NCI-H748 (cell line): ENCODE data around the gene LDLRAD3.
"Not testable (repeated sequence)": the region's sequence is repeated elsewhere in the genome, so short reads cannot be mapped to it uniquely, and the experiment has no call there.

Source experiments
- DNase-seq: peaks from one replicate; lab custom pipeline; 2025; ENCODE audit not compliant: unreplicated experiment; lab: John Stamatoyannopoulos, UW

The LDLRAD3 gene, protein sequence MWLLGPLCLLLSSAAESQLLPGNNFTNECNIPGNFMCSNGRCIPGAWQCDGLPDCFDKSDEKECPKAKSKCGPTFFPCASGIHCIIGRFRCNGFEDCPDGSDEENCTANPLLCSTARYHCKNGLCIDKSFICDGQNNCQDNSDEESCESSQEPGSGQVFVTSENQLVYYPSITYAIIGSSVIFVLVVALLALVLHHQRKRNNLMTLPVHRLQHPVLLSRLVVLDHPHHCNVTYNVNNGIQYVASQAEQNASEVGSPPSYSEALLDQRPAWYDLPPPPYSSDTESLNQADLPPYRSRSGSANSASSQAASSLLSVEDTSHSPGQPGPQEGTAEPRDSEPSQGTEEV

DNA sequence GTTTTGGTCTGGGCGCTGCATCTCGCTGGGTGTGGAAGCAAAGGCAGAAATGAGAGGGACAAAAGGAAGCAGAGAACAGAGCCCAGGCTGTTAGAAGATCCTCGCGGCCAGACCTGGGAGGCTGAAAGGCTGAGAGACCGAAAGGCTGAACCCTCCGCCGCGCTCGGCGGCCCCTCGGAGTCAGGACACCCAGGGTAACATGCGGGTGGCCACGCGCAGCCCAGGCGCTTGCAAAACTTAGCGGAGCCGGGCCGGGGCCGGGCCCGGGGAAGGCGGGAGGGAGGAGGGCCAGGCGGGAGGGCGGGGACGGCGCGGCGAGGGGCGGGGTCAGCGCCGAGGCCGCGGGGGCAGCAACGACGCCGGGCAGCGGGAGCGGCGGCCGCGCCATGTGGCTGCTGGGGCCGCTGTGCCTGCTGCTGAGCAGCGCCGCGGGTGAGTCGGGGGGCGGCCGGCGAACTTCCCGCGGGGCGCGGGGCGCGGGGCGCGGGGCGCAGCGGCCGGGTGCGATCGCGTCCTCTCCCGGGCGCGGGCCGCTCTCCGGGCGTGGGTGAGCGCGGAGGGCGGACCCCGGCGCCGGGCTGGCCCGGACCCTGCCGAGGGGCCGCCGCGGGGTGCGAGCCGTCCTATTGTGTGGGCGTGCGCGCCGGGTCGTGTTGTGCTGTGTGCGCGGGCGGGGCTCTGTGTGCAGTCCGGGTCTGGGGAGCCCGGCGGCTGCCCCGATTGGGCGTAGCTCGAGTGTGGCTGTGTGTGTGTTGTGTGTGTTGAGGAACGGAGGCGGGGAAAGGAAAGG is at the start of gene LDLRAD3:
Gene LDLRAD3, plus strand, starts transcription at position 350 of the 790 bp plus-strand sequence. Its CDS starts 37 bp downstream, at position 387.
- DNase-seq: peak; percentile 97

DNA sequence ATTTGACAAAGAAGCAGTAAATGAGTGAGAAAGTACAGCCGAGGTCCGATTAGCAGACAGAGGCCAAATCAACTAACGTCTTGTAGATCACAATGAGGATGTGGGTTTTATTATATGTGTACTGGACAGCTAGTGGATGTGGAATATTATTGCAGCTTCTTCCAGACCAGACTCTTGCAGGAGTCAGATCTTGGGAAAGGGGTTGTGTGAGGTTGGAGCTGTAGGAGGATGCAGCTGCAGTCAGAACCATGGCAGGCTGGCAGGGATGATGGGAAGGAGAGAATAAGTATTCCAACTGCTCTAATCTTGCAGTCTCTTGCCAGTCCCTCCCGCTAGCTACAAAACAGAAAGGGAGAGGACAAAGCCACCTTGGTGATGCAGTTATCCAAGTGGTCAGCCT is 46.8 kb upstream of the LDLRAD3 start:
- no peak for DNase-seq

DNA sequence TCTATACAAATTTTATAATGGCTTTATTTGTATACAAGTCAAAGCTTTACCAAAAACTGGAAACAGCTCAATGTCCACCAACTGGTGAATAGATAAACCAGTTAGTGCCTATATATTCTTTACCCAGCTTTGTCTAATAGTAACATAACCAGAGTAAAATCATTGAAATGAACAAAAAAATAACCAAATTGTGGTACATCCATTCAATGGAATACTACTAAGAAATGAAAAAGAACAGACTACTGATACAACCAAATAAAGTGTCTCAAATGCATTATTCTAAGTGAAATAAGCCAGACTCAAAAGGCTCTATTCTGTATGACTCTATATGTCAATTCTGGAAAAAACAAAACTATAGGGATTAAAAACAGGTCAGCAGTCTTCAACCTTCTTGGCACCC is 40.9 kb upstream of the LDLRAD3 start:
- no peak for DNase-seq

DNA sequence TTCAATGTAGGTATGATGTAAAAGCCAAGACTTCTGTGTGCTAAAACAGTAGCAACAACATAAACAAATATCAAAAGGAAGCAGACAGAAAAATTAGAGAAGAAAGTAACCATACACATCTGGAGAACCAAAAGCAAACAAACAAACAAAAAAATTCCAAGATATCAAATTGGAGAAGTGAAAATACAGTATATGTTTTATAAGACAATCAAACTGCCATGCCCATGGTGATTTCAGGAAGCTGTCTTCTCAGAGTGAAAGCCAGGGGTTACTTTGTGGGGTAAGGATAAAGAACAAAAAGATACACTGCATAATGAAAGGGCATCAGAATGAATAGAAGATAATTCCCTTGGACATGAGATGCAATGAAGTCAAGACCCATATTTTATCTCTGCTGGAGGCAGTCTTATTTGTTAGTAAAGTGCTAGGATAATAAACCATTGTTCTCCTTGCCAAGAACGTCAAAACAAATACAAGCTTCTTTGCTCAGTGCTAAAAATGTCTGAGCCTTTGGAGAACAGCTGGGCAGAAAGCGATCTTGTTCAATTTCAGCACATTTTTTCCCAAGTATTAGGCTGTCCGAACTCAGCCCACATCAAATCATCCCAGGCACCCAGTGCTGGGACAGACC is 38.1 kb upstream of the LDLRAD3 start:
- DNase-seq: no peak

DNA sequence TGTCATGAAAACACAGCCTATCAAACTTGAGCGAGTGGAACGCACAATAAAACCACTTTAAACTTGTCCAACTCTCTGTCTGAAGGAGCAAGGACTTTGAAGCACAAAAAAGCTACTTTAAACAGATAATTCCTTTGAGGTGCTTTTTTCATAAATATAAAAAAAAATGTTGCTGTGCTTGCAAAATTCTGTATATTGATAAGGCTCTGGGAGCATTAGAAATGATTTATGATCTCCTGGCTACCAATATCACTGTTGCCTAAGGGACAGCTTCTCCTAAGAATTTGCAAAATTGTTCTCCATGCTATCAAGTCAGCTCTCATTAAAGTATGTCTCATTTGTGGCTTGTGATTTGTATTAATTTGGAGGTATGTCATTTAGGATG is 37.6 kb upstream of the LDLRAD3 start:
- DNase-seq: no peak

DNA sequence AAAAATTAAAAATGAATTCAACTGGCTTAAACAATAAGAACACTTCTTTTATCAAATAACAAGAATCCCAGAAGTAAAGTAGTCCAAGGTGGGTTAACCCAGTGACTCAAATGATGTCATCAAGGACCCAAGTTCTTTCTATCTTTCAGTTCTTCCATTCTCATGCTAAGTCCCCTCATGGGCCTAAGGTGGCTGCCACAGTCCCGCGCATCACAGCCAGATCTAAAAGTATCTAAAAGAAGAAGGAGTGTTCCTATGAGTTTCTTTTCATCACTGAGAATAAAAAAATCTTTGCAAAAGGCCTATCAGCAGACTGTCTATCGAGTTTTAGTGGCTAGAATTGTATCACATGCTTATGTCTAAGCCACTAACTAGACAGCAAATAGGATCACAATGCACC is 37.2 kb upstream of the LDLRAD3 start:
- no peak for DNase-seq

DNA sequence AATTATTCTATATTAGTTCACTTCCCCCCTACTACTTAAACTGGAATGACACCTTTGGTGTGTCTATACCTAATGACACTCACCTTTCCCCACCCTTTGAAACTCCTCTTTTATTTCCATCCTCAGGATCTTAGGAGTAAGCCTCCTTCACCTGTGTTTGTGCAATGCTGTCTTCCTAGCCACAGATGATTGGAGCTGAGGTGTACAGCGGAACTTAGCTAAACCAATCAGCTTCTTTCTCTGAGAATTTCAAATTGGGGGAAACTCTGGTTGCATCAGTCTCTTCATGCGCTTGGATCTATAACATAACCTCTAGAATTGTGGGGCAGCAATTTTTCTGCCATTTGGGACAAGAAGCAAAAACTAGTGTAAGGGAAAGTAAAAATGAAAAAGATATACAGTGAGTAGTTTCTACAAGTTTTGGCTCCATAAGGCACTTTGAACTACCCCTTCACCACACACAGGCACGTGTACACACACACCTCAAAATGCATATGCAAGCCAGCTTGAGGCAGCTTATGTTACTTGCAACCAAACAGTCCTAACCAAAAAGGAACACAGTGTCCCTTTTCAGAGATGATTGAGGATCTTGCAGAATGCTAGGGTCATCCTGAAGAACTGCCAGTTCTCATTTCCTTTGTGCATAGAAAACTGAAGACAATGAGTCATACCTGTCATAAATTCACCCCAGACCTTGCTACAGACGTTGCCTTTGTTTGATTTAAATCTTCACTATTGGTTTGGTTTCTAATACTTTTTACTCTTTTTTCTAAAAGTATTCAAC is 36.0 kb upstream of the LDLRAD3 start:
- DNase-seq: no peak

DNA sequence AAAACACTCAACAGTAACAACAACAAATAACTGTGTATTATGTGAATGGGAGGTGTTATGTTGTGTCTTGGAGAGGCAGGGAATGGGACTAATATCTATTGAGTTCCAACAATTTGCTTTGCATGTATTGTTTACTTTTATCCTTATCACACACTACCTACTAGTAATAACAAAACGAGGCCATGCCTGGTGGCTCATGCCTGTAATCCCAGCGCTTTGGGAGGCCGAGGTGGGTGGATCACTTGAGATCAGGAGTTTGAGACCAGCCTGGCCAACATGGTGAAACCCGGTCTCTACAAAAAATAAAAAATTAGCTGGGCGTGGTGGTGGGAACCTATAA is 35.5 kb upstream of the LDLRAD3 start:
- DNase-seq: not testable (repeated sequence)

DNA sequence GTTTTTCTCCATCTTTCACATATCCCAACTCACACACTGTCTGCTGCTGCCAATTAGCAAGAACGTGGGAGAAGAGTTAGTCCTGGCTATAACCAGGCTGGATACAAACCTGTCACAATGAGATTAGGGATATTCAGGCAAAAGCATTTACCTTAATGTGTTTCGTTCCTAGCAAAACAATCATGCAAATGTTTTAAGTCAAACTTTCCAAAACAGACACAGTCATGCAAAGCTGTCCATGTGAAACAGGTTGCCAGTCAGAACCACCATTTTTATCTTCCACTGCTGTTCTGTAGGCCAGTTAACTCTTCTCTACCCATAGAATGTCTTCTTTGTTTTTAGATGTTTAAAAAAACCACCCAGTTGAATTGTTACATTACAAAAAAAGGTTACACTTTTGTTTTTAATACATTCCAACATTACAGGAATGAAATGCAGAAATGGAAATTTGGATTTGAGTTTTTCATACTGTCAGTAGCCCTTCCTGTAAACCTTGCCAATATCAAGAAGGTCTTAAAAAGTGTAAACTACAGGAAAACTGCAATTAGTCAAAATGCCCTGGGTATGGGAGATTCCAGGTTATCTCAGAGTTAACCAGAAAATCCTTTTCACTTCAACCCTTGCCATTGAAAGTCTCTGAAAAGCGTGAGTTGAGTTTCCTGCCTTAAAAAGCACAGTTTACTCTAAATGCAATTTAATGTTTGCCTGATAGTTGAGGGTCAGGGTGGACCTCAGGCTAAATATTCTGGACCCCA is 34.2 kb upstream of the LDLRAD3 start:
- DNase-seq: no peak

DNA sequence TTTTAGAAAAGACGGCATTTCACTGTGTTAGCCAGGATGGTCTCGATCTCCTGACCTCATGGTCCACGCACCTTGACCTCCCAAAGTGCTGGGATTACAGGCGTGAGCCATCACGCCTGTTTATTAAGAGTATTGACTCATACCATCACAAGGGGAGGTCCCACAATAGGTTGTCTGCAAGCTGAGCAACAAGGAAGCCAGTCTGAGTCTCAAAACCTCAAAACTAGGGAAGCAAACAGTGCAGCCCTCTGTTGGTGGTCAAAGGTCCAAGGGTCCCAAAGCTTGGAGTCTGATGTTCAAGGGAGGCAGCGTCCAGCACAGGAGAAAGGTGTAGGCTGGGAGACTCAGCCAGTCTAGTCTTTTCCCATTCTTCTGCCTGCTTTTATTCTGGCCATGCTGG is 32.8 kb upstream of the LDLRAD3 start:
- no peak for DNase-seq

DNA sequence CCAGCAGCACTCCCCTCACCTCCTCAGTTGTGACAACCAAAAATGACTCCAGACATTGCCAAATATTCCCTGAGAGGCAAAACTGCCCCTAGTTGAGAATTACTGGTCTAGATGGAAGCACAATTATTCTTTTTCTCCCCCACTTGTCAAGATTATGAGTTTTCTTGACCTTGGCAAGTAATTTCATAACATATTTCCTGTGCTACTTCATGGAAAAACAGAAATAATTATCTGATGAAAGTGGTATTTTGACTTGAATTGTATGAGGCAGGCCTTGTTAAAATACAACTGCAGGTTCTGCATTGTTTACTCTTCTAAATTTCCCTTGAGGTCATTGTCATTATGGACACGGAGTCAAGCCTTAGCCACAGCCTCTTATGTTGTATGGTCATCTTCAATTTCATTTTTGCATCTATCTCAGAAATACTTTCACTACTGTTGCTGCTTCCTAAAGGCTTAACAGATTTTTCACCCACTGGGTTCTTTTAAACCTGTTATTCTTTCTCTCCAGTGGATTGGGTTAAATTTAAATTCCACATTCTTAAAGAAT is 32.2 kb upstream of the LDLRAD3 start:
- no peak for DNase-seq

DNA sequence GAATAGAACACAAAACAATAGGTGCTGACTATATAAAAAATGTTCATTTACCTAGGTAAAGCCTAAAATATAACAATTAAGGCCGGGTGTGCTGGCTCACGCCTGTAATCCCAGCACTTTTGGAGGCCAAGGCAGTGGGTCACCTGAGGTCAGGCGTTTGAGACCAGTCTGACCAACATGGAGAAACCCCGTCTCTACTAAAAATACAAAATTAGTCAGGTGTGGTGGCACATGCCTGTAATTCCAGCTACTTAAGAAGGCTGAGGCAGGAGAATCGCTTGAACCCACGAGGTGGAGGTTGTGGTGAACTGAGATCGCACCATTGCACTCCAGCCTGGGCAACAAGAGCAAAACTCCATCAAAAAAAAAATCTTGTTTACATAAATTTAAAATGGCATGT is 31.4 kb upstream of the LDLRAD3 start:
- not testable (repeated sequence) for DNase-seq

DNA sequence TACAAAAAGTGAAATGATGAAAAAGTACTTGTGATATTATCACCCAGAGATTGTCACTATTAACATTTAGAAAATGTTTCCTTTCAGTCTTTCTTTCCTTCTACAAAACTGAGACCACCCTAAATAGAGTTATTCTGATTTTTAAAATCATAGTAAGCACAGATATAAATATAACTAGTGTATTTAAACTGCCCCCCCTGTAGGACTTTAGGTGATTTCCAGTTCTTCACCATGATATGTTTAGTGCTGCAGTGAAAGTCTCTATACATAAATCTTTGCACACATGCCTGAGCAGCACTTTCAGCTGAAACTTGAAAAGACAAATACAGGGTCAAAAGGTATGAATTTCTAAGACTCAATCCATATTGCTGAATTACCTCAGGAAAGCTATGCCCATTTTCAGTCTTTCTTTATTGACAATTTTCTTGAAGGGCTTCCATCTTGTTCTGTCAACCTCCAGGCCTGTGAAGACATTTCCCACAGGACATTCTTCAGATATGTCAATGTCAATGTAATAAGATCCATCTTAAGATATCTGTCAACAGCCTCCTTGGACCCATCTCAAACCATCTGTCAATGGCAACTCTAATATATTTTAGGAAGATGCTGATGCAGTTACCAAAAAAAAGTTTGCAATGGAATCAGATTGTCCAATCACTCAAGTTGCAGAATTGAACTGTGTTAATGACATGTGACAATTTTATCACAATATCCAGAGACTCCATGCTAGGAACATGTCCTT is 30.8 kb upstream of the LDLRAD3 start:
- DNase-seq: no peak

DNA sequence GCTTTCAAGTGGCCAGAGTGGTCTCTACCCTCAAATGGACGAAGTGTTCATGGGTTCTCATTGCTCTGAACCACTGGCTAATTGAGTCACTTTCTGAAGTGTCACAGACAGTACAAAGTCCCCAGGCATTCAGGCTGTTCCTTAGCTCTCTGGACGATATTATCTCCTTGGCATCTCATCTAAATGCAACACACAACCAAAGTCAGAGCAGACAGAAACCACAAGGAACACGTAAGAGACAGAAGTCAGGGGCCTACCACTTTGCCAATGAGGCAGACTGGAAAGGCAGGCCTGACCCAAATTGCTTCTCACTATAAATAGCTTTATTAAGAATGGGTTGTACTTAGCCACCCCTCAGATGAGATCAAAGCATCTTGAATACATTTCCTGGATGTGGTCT is 29.0 kb upstream of the LDLRAD3 start:
- no peak for DNase-seq

DNA sequence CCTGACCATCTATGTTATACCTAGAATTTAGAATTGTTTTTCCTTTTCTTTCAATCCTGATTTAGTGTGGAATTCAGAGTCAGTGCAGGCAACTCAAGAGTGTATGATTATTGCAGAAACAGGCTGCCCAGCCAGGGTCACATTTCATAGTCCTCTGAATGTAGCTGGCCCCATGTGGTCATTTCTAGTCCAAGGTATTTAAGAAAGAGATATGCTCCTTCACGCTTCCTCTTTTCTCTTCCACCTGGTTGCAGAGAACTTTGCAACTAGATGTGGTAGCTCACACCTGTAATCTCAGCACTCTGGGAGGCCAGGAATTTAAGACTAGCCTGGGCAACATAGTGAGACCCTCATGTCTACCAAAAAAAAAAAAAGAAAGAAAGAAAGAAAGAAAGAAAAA is 27.6 kb upstream of the LDLRAD3 start:
- DNase-seq: no peak

DNA sequence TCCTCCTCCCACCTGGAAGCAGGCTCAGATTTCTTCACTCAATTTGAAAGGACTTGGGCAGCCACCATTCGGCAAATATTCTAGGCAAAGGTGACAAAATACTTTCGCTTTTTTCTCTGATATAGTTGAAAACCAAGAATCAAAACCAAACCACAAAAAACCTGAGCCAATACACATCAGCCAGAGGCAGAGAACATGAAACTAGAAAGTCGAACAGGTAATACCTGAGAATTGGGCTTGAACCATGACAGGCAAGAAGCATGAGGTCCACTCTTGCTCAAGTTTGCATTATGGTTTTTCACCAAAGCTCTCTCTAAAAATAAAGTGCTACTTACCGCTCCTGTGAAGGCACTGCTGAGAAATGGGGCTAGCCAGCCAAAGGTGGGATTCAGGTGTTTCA is 26.2 kb upstream of the LDLRAD3 start:
- no peak for DNase-seq

DNA sequence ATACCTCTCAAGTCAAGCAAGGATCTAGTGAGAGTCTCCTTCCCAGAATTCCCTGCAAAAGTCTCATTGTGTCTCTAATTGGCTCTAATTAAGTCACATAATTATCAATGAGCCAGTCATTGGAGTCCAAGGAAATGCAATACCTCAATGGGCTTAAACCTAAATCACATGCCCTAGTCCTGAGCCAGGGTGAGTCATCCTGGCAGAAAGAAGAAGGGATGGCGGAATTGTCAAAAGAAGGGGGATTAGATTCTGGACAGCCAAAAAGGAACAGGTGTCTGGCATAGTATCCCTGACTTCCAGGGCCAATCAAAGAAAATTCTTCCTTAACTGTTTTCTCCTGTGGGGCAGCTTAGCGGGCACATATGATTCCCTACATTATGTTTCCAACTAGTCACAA is 25.1 kb upstream of the LDLRAD3 start:
- peak; percentile 72 for DNase-seq

DNA sequence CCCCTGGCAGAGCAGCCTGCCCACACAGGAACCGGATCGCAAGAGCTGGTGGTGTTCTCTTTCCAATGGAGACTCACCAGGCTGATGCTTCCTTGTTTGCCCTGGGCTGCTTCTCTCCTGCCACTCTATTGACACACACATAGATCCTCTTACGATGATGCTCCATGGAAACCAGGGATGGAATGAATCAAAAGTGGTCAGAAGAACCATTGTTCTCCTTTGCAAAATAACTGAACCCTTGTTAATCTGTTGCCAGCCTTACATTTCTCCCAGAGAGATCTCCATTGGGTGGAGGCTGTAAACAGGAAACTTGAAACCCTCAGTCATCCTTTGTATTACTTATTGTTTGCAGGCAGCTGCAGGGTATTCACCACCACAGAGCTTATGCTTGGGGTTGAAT is 24.6 kb upstream of the LDLRAD3 start:
- DNase-seq: peak; percentile 99

DNA sequence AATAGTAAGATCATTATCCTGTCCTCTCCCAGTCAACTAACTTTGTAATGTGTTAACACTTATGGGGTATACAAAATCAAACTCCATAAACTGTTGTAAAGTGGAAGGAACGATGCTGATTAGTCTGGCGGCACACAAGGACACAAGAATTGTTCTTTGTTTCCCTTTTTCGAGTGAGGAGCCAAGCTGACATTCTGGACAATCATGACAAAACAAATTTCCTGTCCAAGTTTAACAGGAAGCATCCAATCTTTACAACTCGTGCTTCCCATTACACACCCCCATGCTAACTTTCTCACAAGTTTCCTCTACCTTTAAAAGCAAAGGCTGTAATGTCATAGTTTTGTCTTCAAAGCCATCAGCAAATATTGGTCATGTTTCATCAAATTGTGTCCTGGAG is 20.4 kb upstream of the LDLRAD3 start:
- DNase-seq: no peak

DNA sequence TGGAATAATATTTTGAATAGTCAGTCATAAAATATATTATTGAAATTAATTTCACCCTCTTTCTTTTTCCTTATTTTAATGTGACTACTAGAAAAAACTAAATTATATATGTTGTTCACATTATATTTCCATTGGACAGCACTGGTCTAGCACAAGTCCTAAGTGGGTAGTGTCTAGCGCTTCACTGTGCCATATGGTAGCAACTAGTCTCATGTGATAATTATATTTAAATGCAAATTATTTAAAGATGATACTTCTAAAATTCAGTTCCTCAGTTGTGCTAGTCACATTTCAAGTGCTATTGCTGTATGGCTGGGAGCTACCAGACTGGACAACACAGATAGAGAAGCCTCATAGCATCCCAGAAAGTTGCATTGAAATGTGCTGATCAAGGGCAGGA is 19.1 kb upstream of the LDLRAD3 start:
- no peak for DNase-seq
